H9 (cell line): Measurements from ENCODE around the gene SPC24. TPM values are rescaled to one million over a fixed set of nuclear protein-coding genes. Genes with fewer than 3 reads are reported as not detected.

Experiments
- DNase-seq: peaks from one replicate; pipeline ENCODE4 v3.0.0-alpha.2; 2017
- H2AFZ ChIP-seq: one replicate; pipeline ENCODE4 v1.6.1; 2013; ENCODE audit warnings: mild to moderate bottlenecking, low read length, control low read depth, moderate library complexity
- H2AK5ac ChIP-seq: 2 replicates; pipeline ENCODE4 v1.6.1; 2013; ENCODE audit warnings: low read length, control low read depth, mixed read lengths; ENCODE audit not compliant: insufficient read length
- H2BK120ac ChIP-seq: one replicate; pipeline ENCODE4 v1.6.1; 2013; ENCODE audit warnings: low read depth, mild to moderate bottlenecking, low read length, control low read depth, inconsistent platforms; ENCODE audit not compliant: poor library complexity, severe bottlenecking
- H2BK12ac ChIP-seq: 2 replicates; pipeline ENCODE4 v1.6.1; 2013; ENCODE audit warnings: low read length, control low read depth, mixed read lengths, low read depth; ENCODE audit not compliant: insufficient read length
- H2BK15ac ChIP-seq: 2 replicates; pipeline ENCODE4 v1.6.1; 2013; ENCODE audit warnings: low read depth, low read length, control low read depth
- H2BK20ac ChIP-seq: one replicate; pipeline ENCODE4 v1.6.1; 2013; ENCODE audit warnings: low read depth, mild to moderate bottlenecking, low read length, control low read depth, inconsistent platforms; ENCODE audit not compliant: poor library complexity, severe bottlenecking
- H2BK5ac ChIP-seq: 2 replicates; pipeline ENCODE4 v1.6.1; 2013; ENCODE audit warnings: low read length, control low read depth, mixed read lengths; ENCODE audit not compliant: insufficient read length
- H3K14ac ChIP-seq: 2 replicates; pipeline ENCODE4 v1.6.1; 2013; ENCODE audit warnings: low read length, control low read depth; ENCODE audit not compliant: insufficient read depth
- H3K18ac ChIP-seq: 2 replicates; pipeline ENCODE4 v1.6.1; 2013; ENCODE audit warnings: low read depth, mild to moderate bottlenecking, mixed read lengths, low read length, control low read depth; ENCODE audit not compliant: insufficient read length
- H3K23ac ChIP-seq: 2 replicates; pipeline ENCODE4 v1.6.1; 2013; ENCODE audit warnings: low read length, control low read depth, mixed read lengths, low read depth; ENCODE audit not compliant: insufficient read length
- H3K23me2 ChIP-seq: 2 replicates; pipeline ENCODE4 v1.6.1; 2013; ENCODE audit warnings: low read depth, mild to moderate bottlenecking, mixed read lengths, low read length, control low read depth; ENCODE audit not compliant: insufficient read length, poor library complexity, severe bottlenecking
- H3K27ac ChIP-seq: 2 replicates; pipeline ENCODE4 v1.5.1; 2013; ENCODE audit warnings: low read length, control low read depth, mixed read lengths, low read depth; ENCODE audit not compliant: insufficient read length
- H3K27me3 ChIP-seq: 2 replicates; pipeline ENCODE4 v1.6.1; 2013; ENCODE audit warnings: low read length, control low read depth, inconsistent platforms; ENCODE audit not compliant: insufficient read depth
- H3K4ac ChIP-seq: 2 replicates; pipeline ENCODE4 v1.6.1; 2013; ENCODE audit warnings: low read depth, mild to moderate bottlenecking, control low read depth, inconsistent platforms, low read length, moderate library complexity
- H3K4me1 ChIP-seq: 2 replicates; pipeline ENCODE4 v1.6.1; 2013; ENCODE audit warnings: low read length, control low read depth, inconsistent platforms; ENCODE audit not compliant: insufficient read depth
- H3K4me2 ChIP-seq: 2 replicates; pipeline ENCODE4 v1.6.1; 2013; ENCODE audit warnings: low read length, control low read depth, mixed read lengths; ENCODE audit not compliant: insufficient read length, insufficient read depth
- H3K56ac ChIP-seq: 2 replicates; pipeline ENCODE4 v1.6.1; 2013; ENCODE audit warnings: low read depth, mild to moderate bottlenecking, mixed read lengths, low read length, control low read depth; ENCODE audit not compliant: insufficient read length
- H3K79me1 ChIP-seq: 2 replicates; pipeline ENCODE4 v1.6.1; 2013; ENCODE audit warnings: low read depth, mild to moderate bottlenecking, moderate library complexity, low read length, control low read depth, inconsistent platforms; ENCODE audit not compliant: insufficient read depth, poor library complexity, severe bottlenecking
- H3K79me2 ChIP-seq: 2 replicates; pipeline ENCODE4 v1.6.1; 2013; ENCODE audit warnings: low read length, control low read depth, inconsistent platforms; ENCODE audit not compliant: insufficient read depth
- H3K9ac ChIP-seq: 2 replicates; pipeline ENCODE4 v1.6.1; 2013; ENCODE audit warnings: low read length, control low read depth, mixed read lengths; ENCODE audit not compliant: insufficient read length; ENCODE audit errors: extremely low read depth
- H3K9me3 ChIP-seq: one replicate; pipeline ENCODE4 v1.6.1; 2013; ENCODE audit warnings: low read depth, low read length, inconsistent platforms; ENCODE audit not compliant: control insufficient read depth
- H3T11ph ChIP-seq: one replicate; pipeline ENCODE4 v1.6.1; 2013; ENCODE audit warnings: mild to moderate bottlenecking, low read length, control low read depth, inconsistent platforms
- H4K20me1 ChIP-seq: one replicate; pipeline ENCODE4 v1.6.1; 2013; ENCODE audit not compliant: control insufficient read depth, insufficient read length, insufficient read depth
- H4K5ac ChIP-seq: 2 replicates; pipeline ENCODE4 v1.6.1; 2013; ENCODE audit warnings: low read depth, mild to moderate bottlenecking, mixed read lengths, low read length, control low read depth; ENCODE audit not compliant: insufficient read length
- H4K8ac ChIP-seq: replicated peaks from 2 replicates; pipeline ENCODE4 v1.6.1; 2013; ENCODE audit warnings: low read length, control low read depth, mixed read lengths, low read depth; ENCODE audit not compliant: insufficient read length
- H4K91ac ChIP-seq: 2 replicates; pipeline ENCODE4 v1.6.1; 2013; ENCODE audit warnings: low read depth, mild to moderate bottlenecking, moderate library complexity, mixed read lengths, low read length, control low read depth; ENCODE audit not compliant: insufficient read length
- H3K27ac Mint-ChIP-seq, 3 experiments: 2 replicates in 2 of 3; 3 replicates in 1 of 3; pipeline ENCODE4 v1.8.0; 2020 to 2021; ENCODE audit warnings: mixed read lengths in 3 of 3, mild to moderate bottlenecking in 1 of 3, moderate library complexity in 1 of 3
- H3K27me3 Mint-ChIP-seq: 2 replicates; pipeline ENCODE4 v1.8.0; 2021; ENCODE audit warnings: low read depth, mild to moderate bottlenecking, moderate library complexity, mixed read lengths
- H3K36me3 Mint-ChIP-seq, 3 experiments: 2 replicates in 2 of 3; 3 replicates in 1 of 3; pipeline ENCODE4 v1.8.0; 2020 to 2021; ENCODE audit warnings: low read depth in 3 of 3, mixed read lengths in 3 of 3; ENCODE audit not compliant: insufficient read depth in 1 of 3
- H3K4me1 Mint-ChIP-seq, 2 experiments: 2 replicates each; pipeline ENCODE4 v1.8.0; 2020; ENCODE audit warnings: mixed read lengths in 2 of 2
- H3K4me3 Mint-ChIP-seq, 2 experiments: 2 replicates in 1 of 2; 3 replicates in 1 of 2; pipeline ENCODE4 v1.8.0; 2020 to 2021; ENCODE audit warnings: mild to moderate bottlenecking in 2 of 2, mixed read lengths in 2 of 2, moderate library complexity in 1 of 2
- H3K9me3 Mint-ChIP-seq, 2 experiments: 2 replicates in 1 of 2; 3 replicates in 1 of 2; pipeline ENCODE4 v1.8.0; 2020; ENCODE audit warnings: mild to moderate bottlenecking in 2 of 2, mixed read lengths in 2 of 2, moderate library complexity in 1 of 2
- CTCF ChIP-seq: fragments of 200-600 bp; sonication (generic); conservative IDR thresholded peaks from 3 replicates; pipeline ENCODE4 v1.8.0; 2021; ENCODE audit warnings: antibody characterized with exemption, mild to moderate bottlenecking
- WGBS: extraction: QIAGEN DNeasy Blood & Tissue Kit; methylation state at CpG from one replicate; pipeline ENCODE4 v1.1.7; 2013; ENCODE audit warnings: missing lambda C conversion rate, low lambda C conversion rate, mixed read lengths; ENCODE audit not compliant: insufficient read length; ENCODE audit errors: extremely low coverage; 5-methylcytosine and 5-hydroxymethylcytosine counted together
- total RNA-seq: library from RNA; stranded (reverse); gene quantifications from 2 replicates; pipeline ENCODE4 v1.2.1, GENCODE V29; 2021

Gene SPC24
- total RNA-seq, 1 experiment from 2014 or later: 51.5 TPM

GRCh38 chr19:11202488-11203193, 47.1 kb upstream of the SPC24 start:
- no peaks in the 10 kb centered on the region for H3K9me3 Mint-ChIP-seq
- Histone ChIP-seq H4K20me1 (no peaks in the 10 kb centered on the region), H2AK5ac (no peak overlapping the region), H3K9me3 (no peaks in the 10 kb centered on the region), H3K27me3 (no peaks in the 10 kb centered on the region), H3K9ac (no peak overlapping the region), H3K23me2 (no peaks in the 10 kb centered on the region), H3K18ac (no peak overlapping the region), H3T11ph (no peak overlapping the region), H3K79me1 (no peaks in the 10 kb centered on the region), H4K5ac (no peak overlapping the region), H3K23ac (no peak overlapping the region), H2BK15ac (no peak overlapping the region), H3K4me1 (no peaks in the 10 kb centered on the region), H3K4ac (no peak overlapping the region), H2BK5ac (no peak overlapping the region), H2BK12ac (no peak overlapping the region), H3K14ac (no peak overlapping the region), H2AFZ (no peak overlapping the region), H3K79me2 (no peaks in the 10 kb centered on the region), H4K91ac (no peak overlapping the region), H2BK120ac (no peak overlapping the region), H3K56ac (no peak overlapping the region), H3K27ac (no peak overlapping the region), H2BK20ac (no peak overlapping the region), H4K8ac (no peak overlapping the region), H3K4me2 (no peak overlapping the region)
- no peak overlapping the region for H3K4me3 Mint-ChIP-seq
- no peak for TF ChIP-seq CTCF
- peaks cover 3 to 10% of the 10 kb centered on the region in 2 experiments; a peak in 3 of 4 replicates for H3K4me1 Mint-ChIP-seq
- DNase-seq: no peak
- H3K36me3 Mint-ChIP-seq: peaks cover 0 to 36% (median 22%) of the 10 kb centered on the region in 3 experiments; a peak in 5 of 7 replicates
- H3K27me3 Mint-ChIP-seq: no peaks in the 10 kb centered on the region
- no CpG with 5 or more reads among the region's 20 CpGs for WGBS
- peak overlapping the region in 2 of 3 experiments; percentile 40 to 49; a peak in 2 of 7 replicates for H3K27ac Mint-ChIP-seq
